NT2/D1 (cell line): ENCODE data around the gene SOX4.

ENCODE experiments used
- SUZ12 ChIP-seq: IDR thresholded peaks from 2 replicates; pipeline ENCODE4 v1.6.1; 2011; ENCODE audit not compliant: insufficient read length, insufficient read depth; ENCODE audit errors: extremely low read depth
- YY1 ChIP-seq: IDR thresholded peaks from 2 replicates; pipeline ENCODE4 v1.6.1; 2011; ENCODE audit not compliant: insufficient read length, insufficient read depth
- ZNF274 ChIP-seq: IDR thresholded peaks from 2 replicates; pipeline ENCODE4 v1.6.1; 2011; ENCODE audit warnings: mild to moderate bottlenecking, low read depth, low read length

GRCh38 chr6:21610341-21610740 lies 16.8 kb downstream of the SOX4 start:
- TF ChIP-seq YY1 (no peak), ZNF274 (no peak), SUZ12 (no peak)
